Measurements from ENCODE around the gene RAB40B. TPM values are rescaled to one million over a fixed set of nuclear protein-coding genes. Genes with fewer than 3 reads are reported as not detected.
A peak's percentile ranks its signal among the peaks of the same experiment; 100 is the strongest.

RAB40B gene
- total and polyA plus RNA-seq, 2 donors (not counting 1 experiment from before 2014, with no cell fraction given) = 4.7 to 8.0 TPM

DNA sequence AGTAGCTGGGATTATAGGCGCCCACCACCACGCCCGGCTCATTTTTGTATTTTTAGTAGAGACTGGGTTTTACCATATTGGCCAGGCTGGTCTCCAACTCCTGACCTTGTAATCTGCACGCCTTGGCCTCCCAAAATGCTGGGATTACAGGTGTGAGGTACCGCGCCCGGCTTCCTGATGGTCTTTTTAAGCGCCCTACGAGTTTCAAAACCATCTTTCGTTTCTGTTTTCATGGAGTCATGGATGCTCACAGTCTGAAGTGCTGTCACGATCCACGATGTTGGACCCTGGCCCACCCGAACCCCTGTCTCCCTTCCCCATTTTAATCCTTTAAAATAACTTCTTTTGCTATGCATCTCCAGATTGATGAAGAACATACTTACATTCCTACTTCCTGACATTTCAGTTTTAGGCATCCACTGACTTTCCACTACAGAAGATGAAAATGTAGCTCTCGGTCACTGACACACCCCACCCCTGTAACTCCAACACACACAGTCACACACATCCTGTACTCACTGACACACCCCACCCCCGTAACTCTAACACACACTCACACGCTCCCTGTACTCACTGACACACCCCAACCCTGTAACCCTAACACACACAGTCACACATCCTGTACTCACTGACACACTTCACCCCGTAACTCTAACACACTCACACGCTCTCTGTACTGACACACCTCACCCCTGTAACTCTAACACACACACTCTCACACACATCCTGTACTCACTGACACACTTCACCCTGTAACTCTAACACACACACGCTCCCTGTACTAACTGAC lies 27.6 kb downstream of the RAB40B start:
- no peaks in the 10 kb centered on the region for H3K27me3 ChIP-seq (replicated peaks in 1 of 4; ENCODE audit: control extremely low read depth in 1 of 4, control insufficient read depth in 3 of 4, insufficient read depth in 4 of 4, low read length in 3 of 4)
- H3K9me3 ChIP-seq (ENCODE audit: control extremely low read depth in 1 of 3, control insufficient read depth in 2 of 3, insufficient read depth in 1 of 3, low read length in 2 of 3) = no peaks in the 10 kb centered on the region
- H3K36me3 ChIP-seq (replicated peaks in 1 of 2; ENCODE audit: control extremely low read depth in 1 of 2, control insufficient read depth in 1 of 2, extremely low read depth in 1 of 2, insufficient read depth in 2 of 2, low read length in 1 of 2) = no peaks in the 10 kb centered on the region
- DNase-seq = no peak
- intact Hi-C loops (cut with micrococcal nuclease) = no loop called here
- no peak overlapping the region for H3K4me3 ChIP-seq (ENCODE audit: control extremely low read depth in 1 of 5, extremely low read depth in 1 of 5, insufficient read depth in 1 of 5, low read depth in 2 of 5, low read length in 4 of 5)
- H3K4me1 ChIP-seq (ENCODE audit: control insufficient read depth in 2 of 2, insufficient read depth in 2 of 2, low read length in 2 of 2) = peaks cover 0 to 6% of the 10 kb centered on the region in 2 donors
- H3K4me3 Mint-ChIP-seq = no peak overlapping the region
- H3K9me3 Mint-ChIP-seq (ENCODE audit: insufficient read depth) = no peaks in the 10 kb centered on the region
- ChIA-PET POLR2A (no interaction called here), CTCF (interaction anchor here (0.7 to 1.3 kb wide), 2 partner anchors 147 to 260 kb away, joined by 3 to 4 read pairs; no protein-coding TSS in a partner anchor)
- H3K4me2 ChIP-seq (replicated peaks; ENCODE audit: low read depth, low read length, poor library complexity, severe bottlenecking) = no peak overlapping the region
- peaks cover 6% of the 10 kb centered on the region for H3K4me1 Mint-ChIP-seq
- no peak overlapping the region for H3K27ac Mint-ChIP-seq
- H2AFZ ChIP-seq (ENCODE audit: insufficient read depth, low read depth, low read length, poor library complexity, severe bottlenecking) = no peak overlapping the region
- H3K27me3 Mint-ChIP-seq = no peaks in the 10 kb centered on the region
- ATAC-seq (ENCODE audit: low read depth) = no peak
- no peak overlapping the region for H3K27ac ChIP-seq (ENCODE audit: low read length in 2 of 2)
- no peak for TF ChIP-seq EZH2 (IDR thresholded peaks at IDR 0.05; ENCODE audit: borderline replicate concordance, insufficient read depth, low read depth, low read length, poor library complexity, severe bottlenecking)
- TF ChIP-seq, protein P1, sequence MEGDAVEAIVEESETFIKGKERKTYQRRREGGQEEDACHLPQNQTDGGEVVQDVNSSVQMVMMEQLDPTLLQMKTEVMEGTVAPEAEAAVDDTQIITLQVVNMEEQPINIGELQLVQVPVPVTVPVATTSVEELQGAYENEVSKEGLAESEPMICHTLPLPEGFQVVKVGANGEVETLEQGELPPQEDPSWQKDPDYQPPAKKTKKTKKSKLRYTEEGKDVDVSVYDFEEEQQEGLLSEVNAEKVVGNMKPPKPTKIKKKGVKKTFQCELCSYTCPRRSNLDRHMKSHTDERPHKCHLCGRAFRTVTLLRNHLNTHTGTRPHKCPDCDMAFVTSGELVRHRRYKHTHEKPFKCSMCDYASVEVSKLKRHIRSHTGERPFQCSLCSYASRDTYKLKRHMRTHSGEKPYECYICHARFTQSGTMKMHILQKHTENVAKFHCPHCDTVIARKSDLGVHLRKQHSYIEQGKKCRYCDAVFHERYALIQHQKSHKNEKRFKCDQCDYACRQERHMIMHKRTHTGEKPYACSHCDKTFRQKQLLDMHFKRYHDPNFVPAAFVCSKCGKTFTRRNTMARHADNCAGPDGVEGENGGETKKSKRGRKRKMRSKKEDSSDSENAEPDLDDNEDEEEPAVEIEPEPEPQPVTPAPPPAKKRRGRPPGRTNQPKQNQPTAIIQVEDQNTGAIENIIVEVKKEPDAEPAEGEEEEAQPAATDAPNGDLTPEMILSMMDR (IDR thresholded peaks at IDR 0.05) = no peak
- no peaks in the 10 kb centered on the region for H3K79me2 ChIP-seq (ENCODE audit: control insufficient read depth, insufficient read depth, low read length)
- 96% methylated on average over 18 of the region's 19 CpGs for WGBS (ENCODE audit: insufficient coverage)
- no peaks in the 10 kb centered on the region for H4K20me1 ChIP-seq (ENCODE audit: control insufficient read depth, insufficient read depth, low read length, poor library complexity, severe bottlenecking)
- no peak overlapping the region for H3K9ac ChIP-seq (ENCODE audit: low read length)

DNA sequence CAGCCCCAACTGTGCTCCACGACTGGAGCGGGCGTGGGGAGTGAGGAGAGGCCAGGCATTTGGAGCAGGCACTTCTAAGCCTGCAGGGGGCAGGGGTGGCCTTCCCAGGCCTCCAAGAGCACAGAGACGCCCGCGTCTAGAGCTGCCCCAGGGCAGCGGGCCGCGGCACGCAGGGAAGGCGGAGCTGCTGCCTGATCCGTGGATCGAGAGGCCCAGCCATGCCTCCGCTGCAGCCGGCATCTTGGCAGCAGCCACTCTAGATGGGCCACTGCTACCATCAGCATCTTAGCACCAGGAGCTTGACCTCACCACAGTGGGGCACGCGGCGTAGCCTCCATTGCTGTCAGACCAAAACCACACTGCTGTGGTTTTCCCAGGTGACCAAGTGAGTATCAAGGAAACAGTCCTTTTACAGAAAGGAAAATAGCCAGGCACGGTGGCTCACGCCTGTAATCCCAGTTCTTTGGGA lies 29.8 kb downstream of the RAB40B start:
- DNase-seq (peak; percentile 66), ATAC-seq (ENCODE audit: low read depth) (peak; percentile 91)
- Mint-ChIP-seq H3K9me3 (ENCODE audit: insufficient read depth) (no peaks in the 10 kb centered on the region), H3K4me3 (peak overlapping the region; percentile 65), H3K27ac (no peak overlapping the region), H3K4me1 (peaks cover 6% of the 10 kb centered on the region), H3K27me3 (no peaks in the 10 kb centered on the region)
- H3K27me3 ChIP-seq (replicated peaks in 1 of 4; ENCODE audit: control extremely low read depth in 1 of 4, control insufficient read depth in 3 of 4, insufficient read depth in 4 of 4, low read length in 3 of 4) = no peaks in the 10 kb centered on the region
- H3K36me3 ChIP-seq (replicated peaks in 1 of 2; ENCODE audit: control extremely low read depth in 1 of 2, control insufficient read depth in 1 of 2, extremely low read depth in 1 of 2, insufficient read depth in 2 of 2, low read length in 1 of 2) = no peaks in the 10 kb centered on the region
- peak overlapping the region; percentile 54 for H2AFZ ChIP-seq (ENCODE audit: insufficient read depth, low read depth, low read length, poor library complexity, severe bottlenecking)
- POLR2A ChIA-PET = interaction anchor here (0.7 kb wide), 1 partner anchor 943 kb away, joined by 3 read pairs; no protein-coding TSS in a partner anchor
- H3K4me3 ChIP-seq (ENCODE audit: control extremely low read depth in 1 of 5, extremely low read depth in 1 of 5, insufficient read depth in 1 of 5, low read depth in 2 of 5, low read length in 4 of 5) = peak overlapping the region in 2 of 5 experiments; percentile 19 to 36
- peak overlapping the region; percentile 56 for H3K4me2 ChIP-seq (replicated peaks; ENCODE audit: low read depth, low read length, poor library complexity, severe bottlenecking)
- intact Hi-C loops (cut with micrococcal nuclease) = loop anchor here (1.0 to 2.0 kb wide), 2 partner anchors 106 to 113 kb away; no protein-coding TSS in a partner anchor
- no peak for TF ChIP-seq EZH2 (IDR thresholded peaks at IDR 0.05; ENCODE audit: borderline replicate concordance, insufficient read depth, low read depth, low read length, poor library complexity, severe bottlenecking)
- TF ChIP-seq, protein P1 (IDR thresholded peaks at IDR 0.05) = peak; percentile 59
- H3K9me3 ChIP-seq (ENCODE audit: control extremely low read depth in 1 of 3, control insufficient read depth in 2 of 3, insufficient read depth in 1 of 3, low read length in 2 of 3) = no peaks in the 10 kb centered on the region
- peaks cover 0 to 6% of the 10 kb centered on the region in 2 donors for H3K4me1 ChIP-seq (ENCODE audit: control insufficient read depth in 2 of 2, insufficient read depth in 2 of 2, low read length in 2 of 2)
- H3K79me2 ChIP-seq (ENCODE audit: control insufficient read depth, insufficient read depth, low read length) = no peaks in the 10 kb centered on the region
- CTCF ChIA-PET = interaction anchor here (0.6 to 2.1 kb wide), 13 partner anchors 8 to 113 kb away, joined by 3 to 25 read pairs (median 4); partner anchors contain the start of gene FN3KRP
- H3K27ac ChIP-seq (ENCODE audit: low read length in 2 of 2) = no peak overlapping the region
- peak overlapping the region; percentile 39 for H3K9ac ChIP-seq (ENCODE audit: low read length)
- H4K20me1 ChIP-seq (ENCODE audit: control insufficient read depth, insufficient read depth, low read length, poor library complexity, severe bottlenecking) = no peaks in the 10 kb centered on the region
- WGBS (ENCODE audit: insufficient coverage) = 14% methylated on average over 20 of the region's 20 CpGs

All from B cell (primary cell).